Esophagus (tissue), 2 donors: ENCODE results near the gene TUBB1. TPM values are rescaled to one million over a fixed set of nuclear protein-coding genes. Genes with fewer than 3 reads are reported as not detected.

Experiments
- H3K27ac ChIP-seq, 2 donors: one replicate each; pipeline ENCODE4 v1.5.1; 2013; ENCODE audit warnings: low read depth in 2 of 2, mild to moderate bottlenecking in 2 of 2, inconsistent platforms in 1 of 2, low read length in 1 of 2, moderate library complexity in 1 of 2
- H3K27me3 ChIP-seq, 2 donors: one replicate each; pipeline ENCODE4 v1.6.1; 2013; ENCODE audit warnings: low read length in 2 of 2, control low read depth in 1 of 2, mild to moderate bottlenecking in 1 of 2; ENCODE audit not compliant: insufficient read depth in 2 of 2, control insufficient read depth in 1 of 2
- H3K36me3 ChIP-seq, 2 donors: one replicate each; pipeline ENCODE4 v1.6.1; 2013; ENCODE audit warnings: low read length in 1 of 2; ENCODE audit not compliant: control insufficient read depth in 2 of 2, insufficient read depth in 2 of 2
- H3K4me1 ChIP-seq, 2 donors: one replicate each; pipeline ENCODE4 v1.6.1; 2013; ENCODE audit warnings: low read length in 1 of 2; ENCODE audit not compliant: control insufficient read depth in 2 of 2, insufficient read depth in 2 of 2
- H3K4me3 ChIP-seq, 2 donors: one replicate each; pipeline ENCODE4 v1.5.1; 2013; ENCODE audit warnings: low read length in 2 of 2, mild to moderate bottlenecking in 2 of 2, low read depth in 1 of 2, moderate library complexity in 1 of 2
- H3K9me3 ChIP-seq, 2 donors: one replicate each; pipeline ENCODE4 v1.6.1; 2013; ENCODE audit warnings: mild to moderate bottlenecking in 2 of 2, low read depth in 1 of 2, low read length in 1 of 2, moderate library complexity in 1 of 2; ENCODE audit not compliant: control insufficient read depth in 2 of 2, insufficient read depth in 1 of 2
- WGBS, 2 donors: extraction: QIAGEN DNeasy Blood & Tissue Kit; methylation state at CpG; one replicate each; pipeline ENCODE4 v1.1.7; 2013; 5-methylcytosine and 5-hydroxymethylcytosine counted together
- polyA plus RNA-seq, 2 donors: library from polyadenylated mRNA; stranded (reverse); fragments of 200-250 nt; gene quantifications; one replicate each; pipeline ENCODE4 v1.2.3, GENCODE V29; 2013
- donor health status: healthy with polysubstance abuse.
- donor health status: Bipolar disorder and iron deficiency.

The TUBB1 gene
- polyA plus RNA-seq, 2 donors, result 0.04 TPM; not detected in 1

- H3K27ac ChIP-seq, result peak overlapping the region; percentile 8
- no peaks in the 10 kb centered on the region for H3K27me3 ChIP-seq
- 83% methylated on average over 16 of the region's 16 CpGs for WGBS, 2 donors
- H3K36me3 ChIP-seq, result peaks cover 0 to 12% of the 10 kb centered on the region in 2 donors
- no peak overlapping the region for H3K4me3 ChIP-seq
- peaks cover 3 to 20% of the 10 kb centered on the region in 2 donors for H3K4me1 ChIP-seq
- H3K9me3 ChIP-seq, result no peaks in the 10 kb centered on the region
These were observed 15.3 kb upstream of the TUBB1 start for GRCh38 chr20:59003836-59004492.

DNA sequence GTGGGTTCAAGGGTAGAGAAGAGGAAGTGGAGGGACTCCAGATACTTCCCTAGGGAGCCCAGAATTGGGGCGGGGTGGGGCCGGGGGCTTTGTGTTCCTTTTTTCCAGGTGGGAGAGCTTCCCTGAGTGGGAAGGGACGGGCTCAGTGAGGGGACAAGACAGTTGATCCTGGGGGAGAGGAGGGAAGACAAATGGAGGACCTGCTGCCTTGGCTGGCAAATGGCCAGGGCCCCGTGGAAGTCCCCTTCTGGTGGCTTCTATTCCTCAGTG lies 14.8 kb upstream of the TUBB1 start:
- Histone ChIP-seq H3K4me1 (peaks cover 3 to 20% of the 10 kb centered on the region in 2 donors), H3K27ac (peak overlapping the region; percentile 8)

GRCh38 chr20:59004763-59005522 lies 14.3 kb upstream of the TUBB1 start:
- Histone ChIP-seq H3K4me3 (peak overlapping the region in 1 of 2 donors; percentile 50), H3K36me3 (peaks cover 0 to 12% of the 10 kb centered on the region in 2 donors), H3K27ac (peak overlapping the region in 1 of 2 donors; percentile 17), H3K4me1 (peaks cover 3 to 20% of the 10 kb centered on the region in 2 donors), H3K9me3 (no peaks in the 10 kb centered on the region), H3K27me3 (no peaks in the 10 kb centered on the region)
- 50 to 55% methylated on average over 17 of the region's 17 CpGs for WGBS, 2 donors

More for the DNA sequence above, 14.8 kb upstream of the TUBB1 start:
- peaks cover 0 to 12% of the 10 kb centered on the region in 2 donors for H3K36me3 ChIP-seq
- H3K9me3 ChIP-seq, result no peaks in the 10 kb centered on the region
- 60 to 61% methylated on average over 4 of the region's 4 CpGs for WGBS, 2 donors
- H3K27me3 ChIP-seq, result no peaks in the 10 kb centered on the region
- no peak overlapping the region for H3K4me3 ChIP-seq

- no peaks in the 10 kb centered on the region for H3K9me3 ChIP-seq
- H3K36me3 ChIP-seq, result peaks cover 0 to 11% of the 10 kb centered on the region in 2 donors
- peaks cover 3 to 22% of the 10 kb centered on the region in 2 donors for H3K4me1 ChIP-seq
- peak overlapping the region; percentile 50 to 76 for H3K4me3 ChIP-seq
- WGBS, 2 donors, result 74 to 76% methylated on average over 3 of the region's 3 CpGs
- H3K27ac ChIP-seq, result peak overlapping the region; percentile 56 to 65
- H3K27me3 ChIP-seq, result no peaks in the 10 kb centered on the region
These were observed 13.6 kb upstream of the TUBB1 start for GRCh38 chr20:59005523-59006166.

- Histone ChIP-seq H3K9me3 (no peaks in the 10 kb centered on the region), H3K27ac (peak overlapping the region; percentile 56 to 65)
- 18 to 27% methylated on average over 29 of the region's 29 CpGs for WGBS, 2 donors
These were observed 12.9 kb upstream of the TUBB1 start for GRCh38 chr20:59006167-59006863.

DNA sequence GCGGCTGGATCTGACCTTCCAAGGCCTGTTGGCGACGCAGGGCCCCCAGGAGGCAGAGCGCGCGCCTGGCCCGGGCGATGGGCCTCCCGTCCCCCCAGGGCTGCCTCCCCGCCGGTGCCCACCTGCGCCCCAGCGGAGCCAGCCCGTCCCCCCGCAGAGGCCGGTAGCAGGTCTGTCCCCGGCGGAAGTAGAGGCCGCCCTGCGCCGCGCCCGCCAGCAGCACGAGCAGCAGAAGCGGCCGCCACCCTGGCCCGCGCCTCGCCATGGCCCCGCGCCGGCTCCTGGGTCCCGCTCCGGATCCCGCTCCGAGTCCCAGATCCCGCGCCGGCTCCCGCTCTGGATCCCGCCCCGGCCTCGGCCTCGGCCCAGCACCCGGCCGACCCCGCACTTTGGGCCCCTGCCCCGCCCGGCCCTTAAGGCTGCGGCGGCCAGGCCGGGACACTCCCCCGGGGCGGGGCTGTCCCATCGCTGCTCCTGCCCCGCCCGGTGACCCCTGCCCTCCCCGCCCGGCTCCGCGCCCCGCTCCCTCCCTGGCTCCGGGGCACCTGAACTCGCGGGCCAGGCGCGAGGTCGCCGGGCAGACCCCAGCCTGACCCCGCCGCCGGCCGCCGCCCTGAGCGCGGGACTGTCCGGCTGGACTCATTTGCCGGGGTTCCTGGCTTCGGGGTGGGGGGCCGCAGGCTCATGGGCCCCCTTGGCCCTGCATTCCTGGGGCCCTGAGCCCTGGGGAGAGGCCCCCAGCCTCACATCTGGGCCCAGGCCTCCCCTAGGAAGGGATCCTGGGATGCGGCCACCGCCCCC lies 12.2 kb upstream of the TUBB1 start, which contains the start of gene CTSZ:
TSS of gene CTSZ (minus strand) at position 391 of the 801 bp plus-strand sequence. CDS start at position 265, 126 bp downstream.
- no peaks in the 10 kb centered on the region for H3K27me3 ChIP-seq
- peaks cover 3 to 25% of the 10 kb centered on the region in 2 donors for H3K4me1 ChIP-seq
- peaks cover 0 to 2% of the 10 kb centered on the region in 2 donors for H3K36me3 ChIP-seq
- peak within 1 kb of the TSS; percentile 56 to 65 for H3K27ac ChIP-seq
- peak within 1 kb of the TSS; percentile 50 to 76 for H3K4me3 ChIP-seq
- H3K9me3 ChIP-seq, result no peaks in the 10 kb centered on the region
- WGBS, 2 donors, result 4 to 6% methylated on average over 63 to 82 of the region's 82 CpGs

More at GRCh38 chr20:59006167-59006863, 12.9 kb upstream of the TUBB1 start:
- Histone ChIP-seq H3K4me1 (peaks cover 3 to 25% of the 10 kb centered on the region in 2 donors), H3K27me3 (no peaks in the 10 kb centered on the region), H3K36me3 (peaks cover 0 to 6% of the 10 kb centered on the region in 2 donors), H3K4me3 (peak overlapping the region; percentile 50 to 76)

DNA sequence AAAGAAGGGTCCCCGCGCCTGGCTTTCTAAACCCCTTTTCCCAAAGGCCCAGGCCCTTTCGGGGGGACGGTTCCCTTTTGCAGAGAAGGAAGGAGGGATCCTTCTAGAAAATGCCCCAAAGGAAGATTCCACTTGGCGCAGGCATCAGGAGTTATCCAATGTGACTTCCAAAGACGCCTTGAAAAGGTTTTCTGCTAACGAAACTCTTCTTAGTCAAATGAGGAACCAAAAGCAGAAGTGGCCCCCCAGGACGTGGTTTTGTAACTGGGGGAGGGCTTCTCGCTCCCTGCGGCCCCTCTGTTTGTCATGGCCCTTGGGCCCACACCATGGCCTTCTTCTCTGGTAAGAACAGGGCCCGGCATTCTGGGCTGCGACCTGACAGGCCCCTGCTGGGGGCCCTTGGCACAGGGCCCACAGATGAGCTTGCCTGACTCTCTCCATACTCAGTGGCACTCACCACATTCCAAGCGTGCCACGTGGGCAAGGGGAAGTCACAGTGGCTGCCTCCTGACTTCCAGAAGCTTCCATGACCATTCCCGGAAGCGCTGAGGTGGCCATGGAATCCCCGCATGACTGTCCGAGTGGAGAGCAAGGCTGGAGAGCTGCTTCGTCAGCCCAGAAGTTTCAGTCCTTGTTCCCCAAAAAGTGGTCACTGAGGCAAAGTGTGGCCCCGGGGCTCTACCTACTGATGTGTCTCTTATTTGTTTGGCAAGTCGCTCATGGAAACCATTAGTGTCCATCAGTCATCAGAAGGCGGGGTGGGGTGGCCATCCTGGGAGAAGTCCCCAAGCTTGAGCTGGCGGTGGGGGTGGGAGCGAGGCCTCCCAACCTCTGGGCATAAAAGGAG lies 11.3 kb upstream of the TUBB1 start:
- peaks cover 3 to 25% of the 10 kb centered on the region in 2 donors for H3K4me1 ChIP-seq
- peak overlapping the region in 1 of 2 donors; percentile 50 for H3K4me3 ChIP-seq
- WGBS, 2 donors, result 82 to 83% methylated on average over 24 of the region's 24 CpGs
- no peaks in the 10 kb centered on the region for H3K9me3 ChIP-seq
- H3K36me3 ChIP-seq, result peaks cover 0 to 2% of the 10 kb centered on the region in 2 donors
- peak overlapping the region; percentile 56 to 65 for H3K27ac ChIP-seq
- no peaks in the 10 kb centered on the region for H3K27me3 ChIP-seq

GRCh38 chr20:59008715-59009336 lies 10.4 kb upstream of the TUBB1 start:
- Histone ChIP-seq H3K36me3 (peaks cover 0 to 2% of the 10 kb centered on the region in 2 donors), H3K27ac (no peak overlapping the region), H3K27me3 (no peaks in the 10 kb centered on the region), H3K4me3 (no peak overlapping the region), H3K4me1 (peaks cover 3 to 25% of the 10 kb centered on the region in 2 donors), H3K9me3 (no peaks in the 10 kb centered on the region)
- 87 to 89% methylated on average over 8 of the region's 8 CpGs for WGBS, 2 donors
